ENCODE data around the gene KL. TPM values are rescaled to one million over a fixed set of nuclear protein-coding genes. Genes with fewer than 3 reads are reported as not detected.

Gene KL
- total RNA-seq, 1 donor from 2014 or later = 0.24 TPM

- no peak for ATAC-seq
These were observed 10.1 kb upstream of the KL start for GRCh38 chr13:33006134-33006533.

- ATAC-seq = no peak
These were observed 9.6 kb upstream of the KL start for GRCh38 chr13:33006638-33007037.

- ATAC-seq = no peak
These were observed 9.0 kb upstream of the KL start for GRCh38 chr13:33007237-33007636.

- ATAC-seq = no peak
These were observed 8.3 kb upstream of the KL start for GRCh38 chr13:33007950-33008349.

- no peak for ATAC-seq
These were observed 7.1 kb upstream of the KL start for GRCh38 chr13:33008946-33009722.

DNA sequence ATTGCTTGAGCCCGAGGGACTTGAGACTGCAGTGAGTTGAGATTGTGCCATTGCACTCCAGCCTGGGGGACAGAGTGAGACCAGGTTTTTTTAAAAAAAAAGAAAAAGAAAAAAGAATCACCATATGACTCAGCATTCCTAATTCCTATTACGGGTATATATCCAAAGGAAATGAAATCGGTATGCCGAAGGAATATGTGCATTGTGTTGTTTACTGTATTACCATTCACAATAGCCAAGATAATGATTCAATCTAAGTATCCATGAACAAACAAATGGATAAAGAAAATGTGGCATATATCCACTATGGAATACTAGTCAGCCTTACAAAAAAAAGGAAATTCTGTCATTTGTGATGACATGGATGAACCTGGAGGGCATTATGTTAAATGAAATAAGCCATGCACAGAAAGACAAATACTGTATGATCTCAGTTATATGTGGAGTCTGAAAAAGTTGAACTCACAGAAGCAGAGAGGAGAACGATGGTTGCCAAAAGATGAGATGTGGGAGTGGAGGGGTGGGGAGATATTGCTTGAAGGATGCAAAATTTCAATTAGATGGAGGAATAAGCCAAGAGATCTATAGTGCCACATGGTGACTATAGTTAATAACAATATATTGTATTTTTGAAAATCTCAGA lies 4.3 kb upstream of the KL start:
- ATAC-seq = no peak

DNA sequence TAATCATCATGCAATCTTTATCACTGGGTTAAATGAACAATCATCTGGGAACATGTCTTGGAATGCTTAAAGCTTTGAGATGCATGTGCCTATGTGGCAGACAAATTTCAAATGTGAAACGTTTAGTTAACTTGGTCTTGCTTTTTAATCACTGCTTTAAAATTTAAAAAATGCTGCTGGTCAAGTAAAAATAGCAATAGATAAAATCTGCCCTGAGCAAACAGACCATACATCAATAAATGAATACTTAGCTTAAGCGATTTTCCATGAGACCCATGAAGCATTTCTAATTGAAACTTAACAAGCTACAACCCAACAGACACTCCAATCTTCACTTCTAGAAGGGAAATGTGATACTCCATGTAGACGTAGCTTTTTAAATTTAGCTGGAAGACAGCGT lies 1.9 kb upstream of the KL start:
- ATAC-seq = no peak

GRCh38 chr13:33015241-33015668 lies 968 bp upstream of the KL start:
- ATAC-seq = no peak

DNA sequence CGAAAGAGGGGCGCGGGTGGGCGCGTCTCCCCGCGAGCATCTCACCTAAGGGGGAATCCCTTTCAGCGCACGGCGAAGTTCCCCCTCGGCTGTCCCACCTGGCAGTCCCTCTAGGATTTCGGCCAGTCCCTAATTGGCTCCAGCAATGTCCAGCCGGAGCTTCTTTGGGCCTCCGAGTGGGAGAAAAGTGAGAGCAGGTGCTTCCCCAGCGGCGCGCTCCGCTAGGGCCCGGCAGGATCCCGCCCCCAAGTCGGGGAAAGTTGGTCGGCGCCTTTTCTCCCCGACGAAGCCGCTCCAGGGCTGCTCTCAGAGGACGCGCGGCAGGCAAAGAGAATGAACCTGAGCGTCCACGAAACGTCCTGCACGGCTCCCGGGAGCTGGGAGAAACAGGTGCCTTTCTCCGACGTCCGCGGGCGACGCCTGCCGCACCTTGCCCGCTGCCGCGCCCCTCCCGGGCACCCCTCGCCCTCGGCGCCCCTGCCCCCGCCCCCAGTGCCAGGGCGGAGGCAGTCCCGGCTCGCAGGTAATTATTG lies 366 bp upstream of the KL start:
- peak; percentile 12 for ATAC-seq

DNA sequence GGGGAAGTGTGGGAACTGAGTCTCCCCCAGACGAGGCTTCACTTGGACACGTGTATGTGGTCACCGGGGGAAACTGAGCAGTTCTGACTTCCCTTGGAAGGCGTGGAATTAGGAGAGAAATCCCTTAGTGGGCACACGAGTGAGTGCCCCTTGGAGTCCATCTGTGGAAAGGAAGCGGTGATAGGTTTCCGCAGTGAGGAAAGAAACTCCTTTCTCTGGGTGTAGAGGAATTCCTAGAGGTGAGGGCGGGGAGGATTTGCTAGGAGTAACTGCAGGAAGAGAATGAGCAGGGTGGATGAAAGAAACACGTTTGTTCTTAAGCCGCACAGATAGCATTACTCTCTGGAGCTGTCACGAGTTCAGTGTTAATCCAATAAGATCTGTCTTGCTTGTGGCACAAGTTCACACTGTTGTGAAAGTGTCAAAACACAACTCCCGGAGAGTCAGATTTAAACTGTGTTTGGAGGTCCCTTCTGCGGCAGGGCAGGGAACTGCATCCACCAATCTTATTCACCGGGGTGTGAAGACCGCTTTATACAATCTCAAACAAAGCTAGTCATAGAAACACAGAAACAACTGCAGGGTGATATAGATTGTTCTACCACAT lies 1.2 kb downstream of the KL start:
- ATAC-seq = peak; percentile 79

GRCh38 chr13:33018886-33019285 lies 2.7 kb downstream of the KL start:
- no peak for ATAC-seq

DNA sequence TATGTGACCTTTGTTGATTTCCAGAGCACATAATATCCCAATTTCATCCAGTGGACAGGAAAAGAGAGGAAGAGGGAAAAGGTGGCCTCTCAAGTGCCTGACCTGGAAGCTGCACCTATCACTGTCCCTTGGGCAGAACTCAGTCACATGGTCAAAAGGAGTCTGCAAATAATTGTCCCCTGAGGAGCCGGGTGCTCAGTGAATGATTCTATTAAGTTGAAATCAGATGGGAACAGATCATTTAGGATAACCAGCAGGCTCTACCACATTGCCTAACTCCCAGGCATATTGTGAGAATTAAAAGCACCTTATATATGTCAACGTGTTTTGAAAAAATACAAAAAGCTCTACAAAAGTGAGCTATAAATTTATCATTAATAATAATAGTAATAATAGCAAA lies 6.8 kb downstream of the KL start:
- no peak for ATAC-seq

DNA sequence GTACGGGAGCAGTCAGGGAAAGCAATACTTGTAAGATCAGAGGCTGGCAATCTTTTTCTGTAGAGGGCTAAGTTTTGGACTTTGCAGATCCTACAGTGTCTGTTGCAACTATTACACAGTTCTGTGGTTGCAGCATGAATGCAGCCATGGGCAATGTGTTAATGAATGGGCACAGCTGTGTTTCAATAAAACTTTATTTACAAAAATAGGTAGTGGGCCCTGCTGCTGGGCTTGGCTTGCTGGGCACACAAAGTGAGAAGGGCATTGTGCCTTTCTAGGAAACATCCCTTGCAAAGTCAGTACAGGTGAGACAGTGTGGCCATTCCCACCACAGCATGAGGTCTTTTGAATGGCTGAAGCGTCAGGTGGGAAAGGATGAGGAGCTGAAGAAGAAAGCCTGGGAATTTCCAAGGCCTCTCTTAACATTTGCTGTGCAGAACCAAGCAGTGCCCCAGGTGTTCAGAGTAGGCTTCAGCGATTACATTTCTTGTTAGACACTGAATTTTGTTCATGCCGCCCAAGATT lies 9.1 kb downstream of the KL start:
- no peak for ATAC-seq

GRCh38 chr13:33026489-33027152 lies 10.4 kb downstream of the KL start:
- no peak for ATAC-seq

DNA sequence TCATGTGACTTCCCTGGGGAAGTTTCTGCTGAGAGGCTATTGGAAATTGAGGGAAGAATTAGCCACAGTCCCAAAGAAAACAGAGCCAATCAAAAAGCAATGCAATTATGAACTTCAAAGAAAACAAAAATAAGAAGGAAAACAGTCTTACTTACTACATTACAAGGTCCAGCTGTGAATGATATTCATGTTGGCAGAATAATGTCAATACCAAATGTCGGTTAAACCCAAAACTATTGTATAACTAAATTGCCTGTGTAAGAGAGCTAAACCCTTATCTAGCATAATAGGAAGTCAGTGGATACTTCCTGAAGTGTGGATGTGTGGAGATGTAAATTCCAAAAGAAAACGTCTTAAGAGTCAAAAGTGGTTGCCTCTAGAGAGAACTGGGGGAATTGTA lies 12.4 kb downstream of the KL start:
- no peak for ATAC-seq

GRCh38 chr13:33031277-33031676 lies 15.1 kb downstream of the KL start:
- ATAC-seq = no peak

- ATAC-seq = no peak
These were observed 15.9 kb downstream of the KL start for GRCh38 chr13:33032037-33032625.

DNA sequence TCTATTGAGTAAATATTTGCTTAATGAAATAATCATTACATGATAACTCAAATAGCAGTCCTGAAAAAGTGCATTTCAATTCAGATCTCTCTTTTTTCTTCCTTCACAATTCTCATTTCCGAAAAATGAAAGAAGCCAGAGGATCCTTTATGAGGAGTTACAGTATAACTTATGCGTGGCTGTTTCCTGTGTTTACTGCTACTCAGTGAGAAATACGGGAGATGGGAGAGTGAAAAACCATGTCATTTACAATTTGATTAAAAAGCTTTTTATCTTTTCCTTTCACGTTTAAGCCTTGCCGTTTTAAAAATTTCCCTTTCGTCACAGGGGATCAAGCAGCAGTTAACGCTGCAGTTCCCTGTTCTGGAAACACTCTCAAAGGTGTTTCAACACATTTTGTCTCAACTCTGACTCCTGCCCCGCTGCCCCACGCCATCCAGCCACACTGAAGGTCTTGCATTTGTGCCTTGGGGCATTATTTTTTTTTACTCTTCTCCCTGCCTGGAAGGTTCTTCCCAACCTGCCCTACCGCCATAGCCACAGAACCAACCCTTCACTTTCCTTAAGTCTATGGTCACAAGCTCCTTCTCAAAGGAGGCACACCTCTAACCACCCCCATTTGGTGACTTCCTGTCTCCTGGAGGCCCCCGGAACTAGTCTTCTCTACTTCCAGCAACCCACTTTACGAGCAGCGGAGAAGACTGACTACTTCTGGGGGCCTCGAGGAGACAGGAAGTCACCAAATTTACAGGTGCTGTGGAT lies 17.0 kb downstream of the KL start:
- no peak for ATAC-seq

GRCh38 chr13:33033986-33034385 lies 17.8 kb downstream of the KL start:
- ATAC-seq = no peak

- no peak for ATAC-seq
These were observed 18.8 kb downstream of the KL start for GRCh38 chr13:33034882-33035520.

- no peak for ATAC-seq
These were observed 21.4 kb downstream of the KL start for GRCh38 chr13:33037673-33038072.

Measured in esophagus mucosa (tissue), 1 donor.